HepG2 (cell line): Measurements from ENCODE around the gene CEP135. TPM values are rescaled to one million over a fixed set of nuclear protein-coding genes. Genes with fewer than 3 reads are reported as not detected.
A peak's percentile ranks its signal among the peaks of the same experiment; 100 is the strongest.

Experiments
- AGO2 ChIP-seq: fragments of 200-400 bp; formaldehyde crosslinking; optimal IDR thresholded peaks from 2 replicates; pipeline ENCODE3; 2017; ENCODE audit warnings: mild to moderate bottlenecking, low read depth, low read length, moderate library complexity
- AKAP8 ChIP-seq: sonication (generic); formaldehyde crosslinking; IDR thresholded peaks from 2 replicates; pipeline ENCODE4 v1.5.1; 2020; ENCODE audit warnings: mild to moderate bottlenecking, missing genetic modification reagents
- CAMTA2 ChIP-seq: sonication (generic); formaldehyde crosslinking; IDR thresholded peaks from 2 replicates; pipeline ENCODE4 v1.4.0; 2020; ENCODE audit warnings: mild to moderate bottlenecking, missing genetic modification reagents, borderline replicate concordance
- DNMT1 ChIP-seq: sonication (generic); formaldehyde crosslinking; IDR thresholded peaks from 2 replicates; pipeline ENCODE4 v1.5.1; 2020; ENCODE audit warnings: mild to moderate bottlenecking, missing genetic modification reagents
- EP300 ChIP-seq, 3 experiments: sonication (generic) in 1 of 3; formaldehyde crosslinking in 1 of 3; IDR thresholded peaks; 2 replicates each; pipeline versions ENCODE4 v1.5.1 to v1.6.1; 2011 to 2020; ENCODE audit warnings: low read depth in 2 of 3, low read length in 2 of 3, borderline replicate concordance in 1 of 3, improper control_type of control experiment in 1 of 3, mild to moderate bottlenecking in 1 of 3, missing genetic modification reagents in 1 of 3, moderate library complexity in 1 of 3
- FLYWCH1 ChIP-seq: sonication (generic); formaldehyde crosslinking; IDR thresholded peaks from 2 replicates; pipeline ENCODE4 v1.8.1; 2023; ENCODE audit warnings: mild to moderate bottlenecking, missing genetic modification reagents
- KDM5A ChIP-seq: fragments of 200-600 bp; sonication (generic); IDR thresholded peaks from 2 replicates; pipeline ENCODE4 v1.7.0; 2018; ENCODE audit warnings: antibody characterized with exemption, mild to moderate bottlenecking, low read length, borderline replicate concordance
- KLF15 ChIP-seq: sonication (generic); formaldehyde crosslinking; IDR thresholded peaks from 2 replicates; pipeline ENCODE4 v1.8.1; 2023; ENCODE audit warnings: borderline replicate concordance, mild to moderate bottlenecking, inconsistent platforms, missing genetic modification reagents, mixed read lengths
- MAF1 ChIP-seq: sonication (generic); formaldehyde crosslinking; IDR thresholded peaks from 2 replicates; pipeline ENCODE4 v1.5.0; 2020; ENCODE audit warnings: missing genetic modification reagents, borderline replicate concordance
- MEF2D ChIP-seq: sonication (generic); formaldehyde crosslinking; IDR thresholded peaks from 2 replicates; pipeline ENCODE4 v1.5.1; 2020; ENCODE audit warnings: mild to moderate bottlenecking, missing genetic modification reagents
- ONECUT2 ChIP-seq: sonication (generic); formaldehyde crosslinking; IDR thresholded peaks from 2 replicates; pipeline ENCODE4 v1.4.0; 2020; ENCODE audit warnings: missing genetic modification reagents
- RAD51 ChIP-seq: fragments of 450-650 bp; IDR thresholded peaks from 2 replicates; pipeline ENCODE4 v1.6.1; 2016; ENCODE audit warnings: borderline replicate concordance
- SIX4 ChIP-seq: sonication (generic); formaldehyde crosslinking; IDR thresholded peaks from 2 replicates; pipeline ENCODE4 v1.4.0; 2020; ENCODE audit warnings: missing genetic modification reagents
- SMAD3 ChIP-seq: sonication (generic); formaldehyde crosslinking; IDR thresholded peaks from 2 replicates; pipeline ENCODE4 v1.4.0; 2020; ENCODE audit warnings: missing genetic modification reagents
- SP1 ChIP-seq, 2 experiments: fragments of 450-650 bp in 1 of 2; sonication (generic) in 1 of 2; formaldehyde crosslinking in 1 of 2; IDR thresholded peaks; 2 replicates each; pipeline versions ENCODE4 v1.4.0 to v1.6.1; 2016 to 2020; ENCODE audit warnings: missing genetic modification reagents in 1 of 2
- SRF ChIP-seq: IDR thresholded peaks from 2 replicates; pipeline ENCODE4 v1.6.1; 2011; ENCODE audit warnings: mild to moderate bottlenecking, low read depth, low read length, moderate library complexity
- TEAD2 ChIP-seq: sonication (generic); formaldehyde crosslinking; IDR thresholded peaks from 2 replicates; pipeline ENCODE4 v1.9.0; 2021; ENCODE audit warnings: missing genetic modification reagents
- TERF1 ChIP-seq: sonication (generic); formaldehyde crosslinking; IDR thresholded peaks from 2 replicates; pipeline ENCODE4 v1.8.0; 2022; ENCODE audit warnings: mild to moderate bottlenecking, missing genetic modification reagents, moderate library complexity
- WIZ ChIP-seq: sonication (generic); formaldehyde crosslinking; IDR thresholded peaks from 2 replicates; pipeline ENCODE4 v1.5.1; 2020; ENCODE audit warnings: mild to moderate bottlenecking, missing genetic modification reagents
- ZNF10 ChIP-seq: sonication (generic); formaldehyde crosslinking; IDR thresholded peaks from 2 replicates; pipeline ENCODE4 v1.4.0; 2020; ENCODE audit warnings: mild to moderate bottlenecking, low read depth, missing genetic modification reagents, borderline replicate concordance
- ZNF136 ChIP-seq: sonication (generic); formaldehyde crosslinking; IDR thresholded peaks from 2 replicates; pipeline ENCODE4 v1.8.1; 2022; ENCODE audit warnings: low read depth, mild to moderate bottlenecking, moderate library complexity, missing genetic modification reagents
- ZNF337 ChIP-seq: sonication (generic); formaldehyde crosslinking; IDR thresholded peaks from 2 replicates; pipeline ENCODE4 v1.5.1; 2020; ENCODE audit warnings: missing genetic modification reagents, low read depth, mild to moderate bottlenecking, borderline replicate concordance
- ZNF512 ChIP-seq: sonication (generic); formaldehyde crosslinking; IDR thresholded peaks from 2 replicates; pipeline ENCODE4 v1.4.0; 2020; ENCODE audit warnings: mild to moderate bottlenecking, missing genetic modification reagents
- ZNF580 ChIP-seq: IDR thresholded peaks from 2 replicates; pipeline ENCODE4 v1.6.1; 2016; ENCODE audit warnings: low read depth, borderline replicate concordance
- ZNF761 ChIP-seq: sonication (generic); formaldehyde crosslinking; conservative IDR thresholded peaks from 2 replicates; pipeline ENCODE4 v1.4.0; 2020; ENCODE audit warnings: mild to moderate bottlenecking, missing genetic modification reagents
- ZNF772 ChIP-seq: sonication (generic); formaldehyde crosslinking; IDR thresholded peaks from 2 replicates; pipeline ENCODE4 v1.5.0; 2020; ENCODE audit warnings: mild to moderate bottlenecking, missing genetic modification reagents
- ZNF816 ChIP-seq: sonication (generic); formaldehyde crosslinking; IDR thresholded peaks from 2 replicates; pipeline ENCODE4 v1.8.0; 2022; ENCODE audit warnings: missing genetic modification reagents, mild to moderate bottlenecking, borderline replicate concordance
- polyA plus RNA-seq, 8 experiments: library from polyadenylated mRNA; depleted of rRNA in 3 of 8; stranded (reverse) in 7 of 8; unstranded in 1 of 8; fragments of >200 nt; fragmentation: Illumina TruSeq in 4 of 8; extraction: Trizol in 4 of 8; gene quantifications; 2 replicates each; pipeline versions ENCODE4 v1.2.1 to v1.2.3, GENCODE V29; 2011 to 2016; ENCODE audit warnings: low read depth in 4 of 8, missing spikeins in 1 of 8, mixed read lengths in 1 of 8; ENCODE audit not compliant: insufficient read depth in 1 of 8
- total RNA-seq, 5 experiments: library from RNA; depleted of rRNA; stranded (reverse); fragments of >200 nt; fragmentation: Illumina TruSeq; extraction: Trizol; gene quantifications; 2 replicates each; pipeline ENCODE4 v1.2.3, GENCODE V29; 2016; ENCODE audit warnings: low read depth in 1 of 5

CEP135 gene
- total and polyA plus RNA-seq, 2 of the 13 experiments (the other 11 are each of a cell fraction or from before 2014, with no cell fraction given): 1.7 to 8.8 TPM

- TF ChIP-seq AKAP8 (CRISPR knock-in tag) (peak; percentile 83), WIZ (CRISPR knock-in tag) (0 out of 2 replicates have a peak, but pooled peaks have one; percentile 65), TERF1 (CRISPR knock-in tag) (peak; percentile 90; the same call in 1 of the 2 replicates), ZNF337 (CRISPR knock-in tag) (peak; percentile 79; the same call in 1 of the 2 replicates), ZNF580 (CRISPR knock-in tag) (peak; percentile 63; the same call in 1 of the 2 replicates), AGO2 (peak; percentile 37), MAF1 (CRISPR knock-in tag) (0 out of 2 replicates have a peak, but pooled peaks have one; percentile 85), KLF15 (CRISPR knock-in tag) (peak; percentile 75; the same call in 1 of the 2 replicates), ZNF816 (CRISPR knock-in tag) (no peak), SRF (no peak), ONECUT2 (CRISPR knock-in tag) (no peak), MEF2D (no peak), TEAD2 (CRISPR knock-in tag) (peak; percentile 70; the same call in 1 of the 2 replicates), EP300 (IDR thresholded peaks at IDR 0.05; ENCODE audit: low read depth in 2 of 2, low read length in 2 of 2) (peak in 1 of 2 experiments; percentile 50; a peak in 1 of 4 replicates), EP300 (CRISPR knock-in tag; IDR thresholded peaks at IDR 0.05; ENCODE audit: borderline replicate concordance) (no peak), ZNF512 (CRISPR knock-in tag) (peak; percentile 57; the same call in 1 of the 2 replicates), CAMTA2 (peak; percentile 67; the same call in 1 of the 2 replicates), SIX4 (CRISPR knock-in tag) (no peak), DNMT1 (CRISPR knock-in tag) (peak; percentile 96), RAD51 (no peak), ZNF10 (CRISPR knock-in tag) (no peak), SMAD3 (no peak), ZNF136 (CRISPR knock-in tag) (0 out of 2 replicates have a peak, but pooled peaks have one; percentile 68), KDM5A (peak; percentile 72), ZNF772 (peak; percentile 86; the same call in 1 of the 2 replicates), ZNF761 (CRISPR knock-in tag) (0 out of 2 replicates have a peak, but pooled peaks have one; percentile 55), FLYWCH1 (CRISPR knock-in tag) (peak; percentile 77), SP1 (IDR thresholded peaks at IDR 0.05) (no peak), SP1 (CRISPR knock-in tag; IDR thresholded peaks at IDR 0.05) (peak; percentile 7; the same call in 1 of the 2 replicates)
These were observed at the start of gene CEP135 (continued) for GRCh38 chr4:55948726-55949481.
